Endothelial cell of umbilical vein (primary cell): ENCODE data around the gene SP1. TPM values are rescaled to one million over a fixed set of nuclear protein-coding genes. Genes with fewer than 3 reads are reported as not detected.
"Not testable (repeated sequence)": the region's sequence is repeated elsewhere in the genome, so short reads cannot be mapped to it uniquely, and the experiment has no call there.

Experiments
- BruUV-seq: library from RNA; stranded (reverse); fragments of 400-500 nt; replicated peaks from 2 replicates; lab custom pipeline; 2021; lab: Mats Ljungman, UMichigan
- CTCF ChIA-PET: fragments of 300-600, 350-600 bp; sonication (Branson Sonifier 250); formaldehyde crosslinking; loops from one replicate; lab custom pipeline; 2021; ENCODE audit warnings: antibody characterized with exemption, inconsistent platforms; lab: Charles Lee
- POLR2A ChIA-PET: fragments of 300-600, 350-600 bp; sonication (Branson Sonifier 250); formaldehyde crosslinking; loops from one replicate; lab custom pipeline; 2021; ENCODE audit warnings: antibody characterized with exemption, inconsistent platforms; lab: Charles Lee
- DNase-seq: peaks from one replicate; pipeline ENCODE4 v3.0.0-alpha.2; 2011; ENCODE audit warnings: low read depth, low spot score
- FAIRE-seq: peaks from 2 replicates; lab custom pipeline; 2011; peaks lifted over from hg19 to GRCh38; lab: Jason Lieb, UNC
- H2AFZ ChIP-seq: 2 replicates; pipeline ENCODE4 v1.6.0; 2012; ENCODE audit warnings: low read depth, low read length, control low read depth, inconsistent platforms
- H3K27ac ChIP-seq: 2 replicates; pipeline ENCODE4 v1.5.1; 2011; ENCODE audit warnings: low read depth, mild to moderate bottlenecking, control low read depth, low read length, moderate library complexity; ENCODE audit not compliant: insufficient read depth
- H3K27me3 ChIP-seq, 2 experiments: 2 replicates each; pipeline versions ENCODE4 v1.6.0 to v1.6.1; 2011; ENCODE audit warnings: low read length in 2 of 2, mixed read lengths in 1 of 2; ENCODE audit not compliant: control insufficient read depth in 2 of 2, insufficient read depth in 2 of 2
- H3K36me3 ChIP-seq, 2 experiments: 2 replicates in 1 of 2; 3 replicates in 1 of 2; pipeline ENCODE4 v1.5.1; 2011; ENCODE audit warnings: low read length in 2 of 2, mild to moderate bottlenecking in 1 of 2, moderate library complexity in 1 of 2; ENCODE audit not compliant: control insufficient read depth in 2 of 2, insufficient read depth in 2 of 2; ENCODE audit errors: extremely low read depth in 1 of 2
- H3K4me1 ChIP-seq: 3 replicates; pipeline ENCODE4 v1.5.1; 2011; ENCODE audit warnings: mild to moderate bottlenecking, low read length; ENCODE audit not compliant: control insufficient read depth, insufficient read depth; ENCODE audit errors: extremely low read depth
- H3K4me2 ChIP-seq: 2 replicates; pipeline ENCODE4 v1.6.1; 2011; ENCODE audit warnings: low read length, control low read depth, mixed read lengths; ENCODE audit not compliant: insufficient read depth
- H3K4me3 ChIP-seq, 3 experiments: fragments of 200-600 bp in 1 of 3; sonication (generic), shearing (Covaris generic) in 1 of 3; replicated peaks in 1 of 3; 2 replicates each; pipeline ENCODE4 v1.5.1; 2011 to 2016; ENCODE audit warnings: control low read depth in 3 of 3, low read length in 3 of 3, mild to moderate bottlenecking in 2 of 3, inconsistent platforms in 1 of 3, low read depth in 1 of 3, moderate library complexity in 1 of 3; ENCODE audit not compliant: insufficient read depth in 1 of 3
- H3K79me2 ChIP-seq: 2 replicates; pipeline ENCODE4 v1.6.0; 2012; ENCODE audit warnings: low read length, inconsistent platforms; ENCODE audit not compliant: control insufficient read depth, insufficient read depth
- H3K9ac ChIP-seq: replicated peaks from 2 replicates; pipeline ENCODE3; 2011; ENCODE audit warnings: low read length, control low read depth; ENCODE audit not compliant: insufficient read depth; ENCODE audit errors: extremely low read depth
- H3K9me1 ChIP-seq: replicated peaks from 3 replicates; pipeline ENCODE4 v1.6.0; 2011; ENCODE audit warnings: mild to moderate bottlenecking, low read length; ENCODE audit not compliant: control insufficient read depth, insufficient read depth; ENCODE audit errors: extremely low read depth
- H3K9me3 ChIP-seq: replicated peaks from 2 replicates; pipeline ENCODE4 v1.5.1; 2012; ENCODE audit warnings: low read length, inconsistent platforms; ENCODE audit not compliant: control insufficient read depth, insufficient read depth
- H4K20me1 ChIP-seq: replicated peaks from 2 replicates; pipeline ENCODE3; 2011; ENCODE audit warnings: mild to moderate bottlenecking, low read length; ENCODE audit not compliant: control insufficient read depth, insufficient read depth; ENCODE audit errors: extremely low read depth
- FOS ChIP-seq: IDR thresholded peaks from 2 replicates; pipeline ENCODE4 v1.6.1; 2011; ENCODE audit warnings: mild to moderate bottlenecking, low read length, moderate library complexity, borderline replicate concordance; ENCODE audit not compliant: insufficient read depth
- GATA2 ChIP-seq: IDR thresholded peaks from 2 replicates; pipeline ENCODE4 v1.7.0; 2011; ENCODE audit warnings: low read depth, mild to moderate bottlenecking, moderate library complexity, mixed read lengths, low read length; ENCODE audit not compliant: insufficient read length, insufficient read depth
- JUN ChIP-seq: IDR thresholded peaks from 2 replicates; pipeline ENCODE4 v1.6.1; 2011; ENCODE audit warnings: borderline replicate concordance, low read depth; ENCODE audit not compliant: insufficient read length, insufficient read depth
- MYC ChIP-seq: IDR thresholded peaks from one replicate; pipeline ENCODE4 v1.6.1; 2011; ENCODE audit warnings: mild to moderate bottlenecking, low read depth, low read length
- POLR2A ChIP-seq: IDR thresholded peaks from 2 replicates; pipeline ENCODE4 v1.6.1; 2012; ENCODE audit warnings: low read depth, mild to moderate bottlenecking, control low read depth, low read length
- POLR2AphosphoS5 ChIP-seq: IDR thresholded peaks from 2 replicates; pipeline ENCODE4 v1.6.1; 2012; ENCODE audit warnings: low read depth, mild to moderate bottlenecking, control low read depth, low read length, moderate library complexity; ENCODE audit not compliant: insufficient read depth
- dilution Hi-C: fragments of 300-500 bp; cut with MboI; formaldehyde crosslinking; loops from one replicate; pipeline ENCODE4 v1.15.0; 2019; ENCODE audit warnings: low sequenced_read_pairs; ENCODE audit not compliant: extremely low pct_ligation_motif_present
- intact Hi-C: fragments of 100-400 bp; cut with micrococcal nuclease; formaldehyde crosslinking; loops from one replicate; pipeline ENCODE4 v1.10.0; 2022
- polyA plus RNA-seq, 4 experiments: library from polyadenylated mRNA; depleted of rRNA in 3 of 4; stranded (reverse) in 3 of 4; unstranded in 1 of 4; fragments of >200 nt; gene quantifications; 2 replicates each; pipeline versions ENCODE4 v1.2.1 to v1.2.3, GENCODE V29; 2011 to 2012; ENCODE audit warnings: missing spikeins in 1 of 4
- total RNA-seq: library from RNA; stranded (reverse); gene quantifications from 2 replicates; pipeline ENCODE4 v1.2.3, GENCODE V29; 2021
- TF ChIP-seq, protein P1 (sequence below): IDR thresholded peaks from 2 replicates; pipeline ENCODE4 v1.6.1; 2011; ENCODE audit not compliant: insufficient read depth, insufficient read length
- TF ChIP-seq, protein P2 (sequence below), 2 donors: IDR thresholded peaks; 1 replicate in 1 of 2; 2 replicates in 1 of 2; pipeline ENCODE4 v1.5.1; 2011; ENCODE audit warnings: low read length in 2 of 2, mild to moderate bottlenecking in 2 of 2, moderate library complexity in 2 of 2, control low read depth in 1 of 2, inconsistent platforms in 1 of 2, low read depth in 1 of 2; ENCODE audit not compliant: insufficient read depth in 1 of 2; ENCODE audit errors: extremely low read depth in 1 of 2

Gene SP1
- total and polyA plus RNA-seq, 2 donors (not counting 3 experiments of a cell fraction or from before 2014, with no cell fraction given) = 34.8 to 56.3 TPM

DNA sequence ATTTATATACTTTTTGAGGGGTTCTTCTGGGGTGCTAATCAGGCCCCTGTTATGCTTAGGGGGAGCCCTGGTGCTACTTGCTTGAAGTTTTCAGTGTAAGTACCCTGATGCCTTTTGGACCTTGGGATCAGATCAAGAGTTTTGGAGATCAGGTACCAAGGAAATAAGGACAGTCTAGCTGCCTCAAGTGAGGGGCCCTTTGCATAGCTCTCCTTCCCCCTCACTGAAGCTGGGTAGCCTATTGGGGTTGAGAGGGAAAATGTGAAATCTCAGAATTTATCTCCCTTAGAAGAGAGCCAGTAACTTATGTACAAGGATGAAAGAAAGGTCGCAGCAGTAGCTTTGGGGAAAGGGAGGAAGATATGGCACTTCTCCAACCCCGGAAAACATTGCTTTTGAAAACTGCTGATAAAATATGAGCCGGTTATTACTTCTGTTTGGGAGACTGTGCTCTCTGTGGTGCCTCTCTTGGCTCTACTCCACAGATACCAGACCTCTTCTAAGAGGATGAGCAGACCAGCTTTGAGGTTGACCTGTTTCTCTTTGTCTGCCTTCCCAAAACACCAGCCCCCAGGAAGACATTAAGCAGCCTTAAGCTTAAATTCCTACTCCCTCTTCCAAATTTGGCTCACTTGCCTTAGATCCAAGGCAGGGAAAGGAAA lies 34.9 kb downstream of the SP1 start:
- Histone ChIP-seq H3K4me3 (no peak overlapping the region), H3K4me1 (peaks cover 24% of the 10 kb centered on the region), H3K9me3 (no peaks in the 10 kb centered on the region), H2AFZ (no peak overlapping the region), H3K27me3 (no peaks in the 10 kb centered on the region), H3K9me1 (no peaks in the 10 kb centered on the region), H3K9ac (no peak overlapping the region), H4K20me1 (no peaks in the 10 kb centered on the region), H3K79me2 (no peaks in the 10 kb centered on the region), H3K4me2 (no peak overlapping the region), H3K27ac (no peak overlapping the region), H3K36me3 (peaks cover 7 to 9% of the 10 kb centered on the region in 2 experiments)
- no peak for TF ChIP-seq POLR2AphosphoS5
- TF ChIP-seq MYC = no peak
- TF ChIP-seq JUN = no peak
- TF ChIP-seq, protein P1, sequence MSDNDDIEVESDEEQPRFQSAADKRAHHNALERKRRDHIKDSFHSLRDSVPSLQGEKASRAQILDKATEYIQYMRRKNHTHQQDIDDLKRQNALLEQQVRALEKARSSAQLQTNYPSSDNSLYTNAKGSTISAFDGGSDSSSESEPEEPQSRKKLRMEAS = no peak
- no peak for TF ChIP-seq POLR2A
- TF ChIP-seq GATA2 = no peak
- no peak for TF ChIP-seq FOS
- TF ChIP-seq, protein P2, sequence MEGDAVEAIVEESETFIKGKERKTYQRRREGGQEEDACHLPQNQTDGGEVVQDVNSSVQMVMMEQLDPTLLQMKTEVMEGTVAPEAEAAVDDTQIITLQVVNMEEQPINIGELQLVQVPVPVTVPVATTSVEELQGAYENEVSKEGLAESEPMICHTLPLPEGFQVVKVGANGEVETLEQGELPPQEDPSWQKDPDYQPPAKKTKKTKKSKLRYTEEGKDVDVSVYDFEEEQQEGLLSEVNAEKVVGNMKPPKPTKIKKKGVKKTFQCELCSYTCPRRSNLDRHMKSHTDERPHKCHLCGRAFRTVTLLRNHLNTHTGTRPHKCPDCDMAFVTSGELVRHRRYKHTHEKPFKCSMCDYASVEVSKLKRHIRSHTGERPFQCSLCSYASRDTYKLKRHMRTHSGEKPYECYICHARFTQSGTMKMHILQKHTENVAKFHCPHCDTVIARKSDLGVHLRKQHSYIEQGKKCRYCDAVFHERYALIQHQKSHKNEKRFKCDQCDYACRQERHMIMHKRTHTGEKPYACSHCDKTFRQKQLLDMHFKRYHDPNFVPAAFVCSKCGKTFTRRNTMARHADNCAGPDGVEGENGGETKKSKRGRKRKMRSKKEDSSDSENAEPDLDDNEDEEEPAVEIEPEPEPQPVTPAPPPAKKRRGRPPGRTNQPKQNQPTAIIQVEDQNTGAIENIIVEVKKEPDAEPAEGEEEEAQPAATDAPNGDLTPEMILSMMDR (IDR thresholded peaks at IDR 0.05; ENCODE audit: extremely low read depth in 1 of 2, insufficient read depth in 1 of 2, low read depth in 1 of 2, low read length in 2 of 2) = no peak
- dilution Hi-C loops = no loop called here
- peak; percentile 32 for DNase-seq
- intact Hi-C loops = no loop called here
- FAIRE-seq = no peak
- POLR2A ChIA-PET = no interaction called here
- no TSS peak for BruUV-seq
- CTCF ChIA-PET = interaction anchor here (1.1 to 9.7 kb wide), 6 partner anchors 10 to 87 kb away, joined by 4 to 101 read pairs (median 6); no protein-coding TSS in a partner anchor

DNA sequence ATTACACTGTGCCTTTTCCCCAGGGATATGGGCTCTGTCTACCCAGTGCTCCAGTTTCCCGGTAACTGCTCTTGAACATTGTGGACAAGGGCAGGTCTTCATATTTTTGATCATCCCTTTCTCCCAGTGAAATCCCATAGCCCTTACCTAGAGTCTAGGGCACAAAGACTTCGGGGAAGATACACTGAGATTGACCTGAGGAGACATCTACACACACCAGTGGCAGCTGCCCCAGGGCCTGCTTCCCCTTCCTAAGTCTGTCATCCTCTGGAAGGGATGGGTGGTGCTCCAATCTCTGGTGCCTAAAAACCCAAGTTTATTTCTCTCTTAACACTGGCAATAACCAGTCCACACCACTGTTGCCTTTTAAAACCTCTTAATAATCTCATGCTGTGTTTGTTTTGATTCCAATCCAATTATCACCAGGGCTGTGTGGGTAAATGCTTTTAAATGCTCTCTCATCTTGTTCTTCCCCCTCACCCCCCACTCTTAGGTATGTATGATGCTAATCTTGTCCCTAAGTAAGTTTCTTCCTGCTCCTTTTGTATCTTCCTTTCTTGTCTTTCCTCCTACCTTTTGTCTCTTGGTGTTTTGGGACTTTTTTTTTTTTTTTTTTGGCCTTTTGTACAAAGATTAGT lies 35.9 kb downstream of the SP1 start:
- H4K20me1 ChIP-seq, H3K4me2 ChIP-seq, dilution Hi-C loops, H3K27me3 ChIP-seq, H3K27ac ChIP-seq, H3K36me3 ChIP-seq, H3K79me2 ChIP-seq, H3K9me3 ChIP-seq, BruUV-seq, FAIRE-seq, H3K9me1 ChIP-seq, H3K9ac ChIP-seq, H3K4me3 ChIP-seq, POLR2A ChIA-PET, DNase-seq, H2AFZ ChIP-seq, intact Hi-C loops: not testable (repeated sequence)
- H3K4me1 ChIP-seq = peaks cover 24% of the 10 kb centered on the region
- CTCF ChIA-PET = interaction anchor here (1.3 to 9.7 kb wide), 5 partner anchors 9 to 71 kb away, joined by 5 to 101 read pairs (median 7); no protein-coding TSS in a partner anchor
